HG03097 (cell line): ENCODE results near the gene APC2.

ENCODE experiments used
- ATAC-seq: cut with Tn5 transposase; IDR thresholded peaks from one replicate; pipeline ENCODE4 v1.9.1; 2021; ENCODE audit not compliant: unreplicated experiment, low FRiP score

The APC2 gene, protein sequence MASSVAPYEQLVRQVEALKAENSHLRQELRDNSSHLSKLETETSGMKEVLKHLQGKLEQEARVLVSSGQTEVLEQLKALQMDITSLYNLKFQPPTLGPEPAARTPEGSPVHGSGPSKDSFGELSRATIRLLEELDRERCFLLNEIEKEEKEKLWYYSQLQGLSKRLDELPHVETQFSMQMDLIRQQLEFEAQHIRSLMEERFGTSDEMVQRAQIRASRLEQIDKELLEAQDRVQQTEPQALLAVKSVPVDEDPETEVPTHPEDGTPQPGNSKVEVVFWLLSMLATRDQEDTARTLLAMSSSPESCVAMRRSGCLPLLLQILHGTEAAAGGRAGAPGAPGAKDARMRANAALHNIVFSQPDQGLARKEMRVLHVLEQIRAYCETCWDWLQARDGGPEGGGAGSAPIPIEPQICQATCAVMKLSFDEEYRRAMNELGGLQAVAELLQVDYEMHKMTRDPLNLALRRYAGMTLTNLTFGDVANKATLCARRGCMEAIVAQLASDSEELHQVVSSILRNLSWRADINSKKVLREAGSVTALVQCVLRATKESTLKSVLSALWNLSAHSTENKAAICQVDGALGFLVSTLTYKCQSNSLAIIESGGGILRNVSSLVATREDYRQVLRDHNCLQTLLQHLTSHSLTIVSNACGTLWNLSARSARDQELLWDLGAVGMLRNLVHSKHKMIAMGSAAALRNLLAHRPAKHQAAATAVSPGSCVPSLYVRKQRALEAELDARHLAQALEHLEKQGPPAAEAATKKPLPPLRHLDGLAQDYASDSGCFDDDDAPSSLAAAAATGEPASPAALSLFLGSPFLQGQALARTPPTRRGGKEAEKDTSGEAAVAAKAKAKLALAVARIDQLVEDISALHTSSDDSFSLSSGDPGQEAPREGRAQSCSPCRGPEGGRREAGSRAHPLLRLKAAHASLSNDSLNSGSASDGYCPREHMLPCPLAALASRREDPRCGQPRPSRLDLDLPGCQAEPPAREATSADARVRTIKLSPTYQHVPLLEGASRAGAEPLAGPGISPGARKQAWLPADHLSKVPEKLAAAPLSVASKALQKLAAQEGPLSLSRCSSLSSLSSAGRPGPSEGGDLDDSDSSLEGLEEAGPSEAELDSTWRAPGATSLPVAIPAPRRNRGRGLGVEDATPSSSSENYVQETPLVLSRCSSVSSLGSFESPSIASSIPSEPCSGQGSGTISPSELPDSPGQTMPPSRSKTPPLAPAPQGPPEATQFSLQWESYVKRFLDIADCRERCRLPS (N-terminal part only)

DNA sequence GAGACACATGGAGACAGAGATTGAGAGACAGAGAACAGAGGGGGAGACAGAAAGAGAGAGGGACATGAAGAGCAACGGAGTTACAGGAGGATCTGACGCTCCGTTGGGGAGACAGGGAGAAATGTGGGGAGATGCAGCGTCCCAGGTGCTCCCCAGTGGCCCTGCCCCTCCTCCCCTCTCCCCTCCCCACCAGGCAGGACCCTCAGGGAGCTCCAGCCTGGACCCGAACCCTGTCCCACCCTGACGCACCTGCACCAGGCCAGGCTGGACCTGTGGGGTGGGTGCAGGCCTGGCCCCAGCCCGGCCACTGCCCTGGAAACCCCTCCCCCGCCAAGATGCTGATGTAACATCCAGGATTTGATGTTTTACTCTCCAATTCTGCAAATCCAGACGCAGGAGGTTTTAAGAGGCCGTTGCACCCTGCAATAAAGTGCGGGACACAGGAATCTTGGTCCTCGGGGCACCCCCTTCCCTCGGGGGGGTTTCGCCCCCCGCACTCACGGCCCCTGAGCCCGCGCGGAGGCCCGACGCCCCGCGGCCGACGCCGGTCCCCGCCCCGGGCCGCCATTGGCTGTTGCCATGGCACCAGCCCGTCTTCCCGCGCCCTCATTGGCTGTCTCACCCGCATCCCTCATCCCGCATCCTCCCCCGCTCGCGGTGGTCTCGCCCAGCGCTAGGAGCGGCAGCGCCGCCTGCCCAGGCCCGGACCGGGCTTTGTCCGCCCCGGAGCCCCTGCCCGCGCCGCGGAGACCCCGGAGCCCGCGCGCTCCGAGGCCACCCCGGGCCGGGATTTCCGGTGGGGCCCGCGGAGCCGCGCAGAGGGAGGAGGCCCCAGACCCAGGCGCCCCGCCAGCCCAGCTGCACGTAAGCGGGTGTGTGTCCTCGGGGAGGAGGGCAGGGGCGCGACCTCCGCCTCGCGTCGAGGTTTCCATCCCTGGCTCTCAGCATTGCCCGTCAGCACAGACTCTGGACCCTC lies at the start of gene APC2:
TSS of gene APC2 (plus strand) at position 655 of the 976 bp plus-strand sequence. CDS start 2,881 bp downstream, outside the sequence.
- ATAC-seq: no peak

DNA sequence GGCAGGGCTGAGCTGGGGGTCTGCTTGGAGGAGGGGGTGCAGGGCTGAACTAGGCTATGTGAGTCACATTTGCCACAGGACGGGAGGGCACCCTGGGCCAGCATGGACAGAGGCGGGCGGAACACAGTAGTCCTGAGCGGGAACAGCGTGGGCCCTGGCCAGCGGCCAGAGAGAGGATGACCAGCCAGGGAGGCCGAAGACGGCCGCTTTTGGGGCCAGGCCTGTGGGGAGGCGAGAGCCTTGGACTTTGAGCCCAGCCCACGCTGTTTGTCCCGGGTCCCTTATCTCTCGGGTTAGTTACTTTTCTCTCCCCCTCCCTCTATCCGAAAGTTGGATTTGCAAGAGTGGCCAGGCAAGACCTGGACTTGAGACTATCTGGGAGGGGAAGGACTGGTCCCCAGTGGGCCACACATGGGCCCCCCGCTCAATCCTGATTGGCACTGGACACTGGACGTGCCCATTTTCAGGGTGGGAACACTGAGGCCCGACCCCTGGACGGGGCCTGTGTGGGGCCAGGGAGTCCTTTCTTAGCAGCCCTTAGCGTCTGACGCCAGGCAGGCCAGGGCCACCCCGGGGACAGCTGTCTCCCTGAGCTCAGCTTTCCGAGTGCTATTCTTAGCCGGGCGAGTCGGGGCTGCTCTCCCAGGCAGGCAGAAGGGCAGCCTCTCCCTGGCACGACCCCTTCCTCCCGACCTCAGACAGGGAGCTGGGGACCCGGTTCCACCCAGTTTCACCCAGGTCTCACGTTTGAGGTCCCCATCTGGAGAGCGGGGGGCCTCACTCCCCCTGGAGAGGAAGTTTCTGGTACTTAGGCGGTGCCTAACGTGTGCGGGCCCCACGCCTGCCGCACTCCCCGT lies 49.4 kb upstream of the APC2 start:
- no peak for ATAC-seq

DNA sequence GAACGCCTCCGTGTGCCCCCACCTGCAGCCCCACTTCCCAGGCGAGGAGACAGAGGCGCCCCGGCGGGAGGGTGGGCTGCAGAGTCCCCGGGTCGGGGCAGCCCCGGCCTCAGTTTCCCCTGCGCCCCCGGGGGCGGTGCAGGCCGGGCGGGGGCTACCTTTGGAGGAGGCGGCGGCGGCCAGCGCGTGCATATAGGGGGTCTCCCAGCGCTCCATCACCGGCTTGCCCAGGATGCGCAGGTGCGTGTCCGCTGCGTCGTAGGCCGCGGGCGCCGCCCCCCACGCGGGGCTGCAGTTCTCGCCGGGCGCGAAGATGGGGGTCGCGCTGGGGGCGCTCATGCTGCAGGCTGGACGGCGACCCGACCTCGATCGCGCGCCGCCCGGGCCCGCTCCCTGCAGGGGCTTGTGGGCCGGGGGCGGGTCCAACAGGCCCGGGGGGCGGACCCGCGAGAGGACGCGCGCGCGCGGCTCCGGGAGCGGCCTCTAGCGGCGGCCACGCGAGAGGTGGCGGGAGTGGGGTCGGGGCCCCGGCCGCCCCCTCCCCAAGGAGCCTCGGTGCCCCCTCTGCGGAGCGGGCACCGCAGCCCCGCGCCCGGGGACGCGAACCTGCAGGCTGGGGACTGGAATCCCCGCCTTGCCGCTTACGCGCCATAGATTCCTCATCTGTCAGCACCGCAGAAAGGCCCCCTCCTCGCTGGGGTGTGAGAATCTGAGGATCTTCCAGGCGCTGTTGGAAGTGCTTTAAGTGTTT lies 48.6 kb upstream of the APC2 start, which contains the start of gene GAMT:
TSS of gene GAMT (minus strand) at position 405 of the 751 bp plus-strand sequence. CDS start at position 339, 66 bp downstream.
- no peak for ATAC-seq

DNA sequence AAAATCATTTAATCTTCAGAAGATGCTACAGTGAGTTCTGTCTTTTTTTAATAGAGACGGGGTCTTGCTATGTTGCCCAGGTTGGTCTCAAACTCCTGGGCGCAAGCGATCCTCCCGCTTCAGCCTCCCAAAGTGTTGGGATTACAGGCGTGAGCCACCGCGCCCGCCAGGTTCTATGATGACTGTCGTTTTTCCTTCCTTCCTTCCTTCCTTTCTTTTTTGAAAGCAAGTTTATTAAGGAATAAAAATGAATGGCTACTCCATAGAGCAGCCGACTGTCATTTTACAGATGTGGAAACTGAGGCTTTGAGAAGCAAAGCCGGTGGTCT lies 48.1 kb upstream of the APC2 start:
- no peak for ATAC-seq

DNA sequence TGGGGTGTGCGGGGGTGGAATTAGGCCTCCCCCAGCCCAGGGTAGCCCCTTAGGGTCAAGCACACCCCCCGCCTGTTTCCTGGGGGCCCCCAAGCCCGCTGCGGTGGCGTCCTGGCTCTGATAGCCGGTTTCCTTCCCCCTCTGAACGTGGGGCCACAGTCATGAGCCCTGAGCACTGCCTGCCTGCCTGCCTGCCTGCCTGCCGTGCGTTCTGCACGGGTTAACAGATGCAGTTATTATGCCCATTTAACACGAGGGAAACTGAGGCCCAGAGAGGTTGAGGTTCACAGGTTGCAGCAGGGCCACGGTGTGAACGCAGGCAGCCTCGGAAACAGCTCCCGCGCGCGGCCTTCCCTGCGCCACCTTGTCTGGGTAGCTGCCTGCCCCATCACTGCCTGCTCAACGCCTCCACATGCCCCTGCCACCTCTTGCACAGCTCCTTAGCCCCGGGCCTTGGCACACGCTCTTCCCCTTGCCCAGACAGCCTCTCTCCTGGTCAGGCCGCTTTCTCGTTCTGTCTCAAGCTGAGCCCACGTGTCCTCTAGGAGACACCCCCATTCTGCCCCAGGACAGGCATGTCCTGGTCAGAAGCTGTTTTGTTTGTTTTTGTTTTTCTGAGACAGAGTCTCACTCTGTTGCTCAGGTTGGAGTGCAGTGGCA lies 47.4 kb upstream of the APC2 start:
- no peak for ATAC-seq

DNA sequence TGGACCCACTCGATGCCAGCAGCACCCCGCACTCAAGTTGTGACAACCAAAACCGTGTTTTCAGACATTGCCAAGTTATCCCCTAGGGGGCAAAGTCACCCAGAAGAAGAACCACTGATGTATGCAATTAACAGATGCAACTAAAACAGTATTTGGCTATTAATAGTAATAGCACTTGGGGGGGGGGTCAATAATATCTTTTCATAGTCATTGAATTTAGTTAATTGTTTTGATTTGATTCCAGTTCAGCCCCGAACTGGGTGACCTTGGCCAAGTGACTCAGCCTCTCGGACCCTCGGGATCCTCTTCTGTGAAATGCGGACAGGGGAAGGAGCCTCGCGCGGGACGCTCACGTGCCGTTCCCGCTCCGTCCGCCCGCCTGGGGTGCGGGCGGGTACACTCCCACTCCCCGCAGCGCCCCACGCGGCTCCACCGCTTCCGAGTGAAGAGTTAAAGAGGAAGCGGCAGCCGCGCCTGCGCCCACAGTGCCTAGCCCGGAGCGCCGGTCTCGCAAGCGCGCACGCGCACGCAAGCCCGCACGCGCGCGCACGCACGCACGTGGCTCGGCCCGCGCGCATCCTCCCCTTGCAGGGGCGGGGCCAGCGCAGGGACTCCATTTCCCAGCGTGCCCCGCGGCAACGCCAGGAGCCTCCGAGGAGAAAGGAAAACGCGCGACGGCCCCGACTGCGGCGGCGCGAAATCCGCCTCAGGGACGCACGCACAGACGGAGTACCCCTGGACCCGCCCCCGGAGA lies 43.0 kb upstream of the APC2 start:
- ATAC-seq: peak; percentile 71

DNA sequence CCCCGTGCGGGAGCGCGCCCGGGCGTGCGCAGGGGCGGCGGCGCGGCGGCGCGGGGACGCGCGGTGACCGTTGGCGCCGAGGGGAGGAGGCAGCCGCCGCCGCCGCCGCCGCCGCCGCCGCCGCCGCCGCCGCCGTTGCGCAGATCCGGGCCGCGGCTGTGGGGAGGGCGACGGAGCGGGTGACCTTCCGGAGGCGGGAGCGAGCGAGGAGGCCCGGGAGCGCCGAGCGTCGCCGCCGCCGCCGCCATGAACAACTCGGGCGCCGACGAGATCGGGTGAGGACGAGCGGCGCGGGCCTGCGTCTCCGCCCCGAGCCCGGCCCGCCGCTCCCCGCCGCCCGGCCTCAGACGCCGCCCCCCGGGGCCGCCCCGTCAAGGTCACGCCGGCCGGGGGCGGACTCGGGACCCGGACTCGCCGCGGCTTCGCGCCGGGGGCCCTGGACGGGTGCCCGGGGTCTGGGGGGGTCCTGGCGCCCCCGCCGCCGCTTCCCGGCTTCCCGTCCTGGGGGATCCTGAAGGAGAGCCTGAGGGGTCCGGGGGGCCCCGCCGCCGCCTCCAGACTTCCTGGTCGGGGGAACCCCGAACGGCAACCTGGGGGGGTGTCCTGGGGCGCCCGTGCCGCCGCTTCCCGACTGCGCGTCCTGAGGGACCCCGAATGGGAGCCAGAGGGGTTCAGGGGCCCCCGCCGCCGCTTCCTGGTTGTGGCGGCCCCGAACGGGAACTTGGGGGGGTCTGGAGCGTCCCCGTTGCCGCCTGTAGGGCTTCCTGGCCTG lies 42.2 kb upstream of the APC2 start, which contains the start of gene DAZAP1:
TSS of gene DAZAP1 (plus strand) at position 59 of the 772 bp plus-strand sequence. CDS start at position 247, 188 bp downstream.
- peak; percentile 22 for ATAC-seq

DNA sequence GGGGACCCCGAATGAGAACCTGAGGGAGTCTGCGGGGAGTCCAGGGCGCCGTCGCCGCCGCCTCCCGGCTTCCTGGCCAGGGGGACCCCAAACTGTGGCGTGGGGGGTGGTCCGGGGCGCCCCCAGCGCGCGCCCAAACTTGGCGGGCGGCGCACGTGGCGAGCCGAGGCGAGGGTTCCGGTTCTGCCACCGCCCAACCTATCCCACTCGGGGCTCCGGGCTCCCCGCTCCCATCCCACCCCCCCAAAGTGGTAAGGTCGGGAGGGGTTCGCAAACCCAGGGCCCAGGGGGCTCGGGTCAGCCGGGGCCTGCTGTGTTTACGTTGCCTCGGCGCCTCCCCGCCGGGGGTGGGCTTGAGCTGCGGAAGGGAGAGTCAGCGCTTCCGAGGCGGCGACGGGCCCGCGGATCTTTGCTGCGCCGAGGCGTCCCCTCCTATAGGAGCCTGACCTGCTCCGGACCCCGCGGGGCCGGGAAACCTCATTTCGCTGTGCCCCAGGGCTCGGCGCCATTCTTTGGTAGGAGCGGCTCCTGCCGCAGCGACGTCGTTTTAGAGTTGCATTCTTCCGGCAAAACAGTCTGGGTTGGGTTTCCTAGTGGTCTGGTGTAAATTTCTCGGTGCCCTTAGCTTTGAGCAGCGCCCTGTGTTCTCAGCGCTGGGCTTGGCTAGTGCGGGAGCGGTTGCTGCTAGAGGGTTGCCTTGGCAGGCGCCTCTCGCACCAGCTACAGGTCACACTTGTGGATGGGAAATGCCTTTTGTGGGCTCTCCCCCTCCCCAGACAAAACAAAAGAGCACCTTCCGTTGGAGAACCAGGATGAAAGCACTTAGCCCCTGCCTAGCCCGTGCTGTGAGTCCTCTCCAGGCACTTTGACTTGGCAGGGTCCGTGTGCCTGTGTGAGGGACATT lies 41.4 kb upstream of the APC2 start:
- no peak for ATAC-seq

DNA sequence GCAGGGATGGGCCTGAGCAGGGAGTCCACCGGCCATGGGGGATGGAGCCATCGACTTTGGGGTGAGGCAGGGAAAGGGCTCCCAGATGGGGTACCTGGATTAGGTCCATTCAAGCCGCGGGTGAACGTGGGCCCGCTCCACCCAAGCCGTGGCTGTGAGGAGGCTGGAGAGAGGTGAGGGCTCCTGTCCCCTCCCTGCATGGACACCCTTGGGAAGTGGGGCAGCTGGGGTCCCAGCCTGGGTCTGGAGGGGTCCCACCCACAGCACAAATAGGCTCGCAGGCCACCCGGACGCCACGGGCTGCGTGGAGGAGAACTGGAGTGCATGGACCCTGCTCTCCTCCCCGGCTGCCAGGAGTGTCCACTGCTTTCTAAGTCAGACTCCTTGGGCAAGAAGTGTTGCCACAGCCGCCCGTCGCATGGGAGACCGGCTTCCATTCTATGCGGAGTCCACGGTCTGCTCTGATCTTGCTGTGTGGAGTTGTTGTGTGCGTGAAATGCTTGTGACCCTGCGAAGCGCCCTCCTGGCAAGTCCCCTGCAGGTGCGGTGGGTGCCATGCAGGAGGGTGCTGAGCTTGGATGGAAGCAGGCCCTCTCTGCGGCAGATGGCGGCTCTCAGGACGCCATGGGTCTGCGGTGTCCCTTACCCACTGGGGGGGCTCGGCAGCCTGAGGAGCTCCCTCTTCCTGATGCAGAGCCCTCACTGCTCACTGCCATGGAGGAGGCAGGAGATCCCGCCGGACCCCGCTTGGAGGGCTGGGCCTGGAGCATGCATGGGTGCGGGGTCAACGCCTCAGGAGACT lies 40.5 kb upstream of the APC2 start:
- no peak for ATAC-seq

DNA sequence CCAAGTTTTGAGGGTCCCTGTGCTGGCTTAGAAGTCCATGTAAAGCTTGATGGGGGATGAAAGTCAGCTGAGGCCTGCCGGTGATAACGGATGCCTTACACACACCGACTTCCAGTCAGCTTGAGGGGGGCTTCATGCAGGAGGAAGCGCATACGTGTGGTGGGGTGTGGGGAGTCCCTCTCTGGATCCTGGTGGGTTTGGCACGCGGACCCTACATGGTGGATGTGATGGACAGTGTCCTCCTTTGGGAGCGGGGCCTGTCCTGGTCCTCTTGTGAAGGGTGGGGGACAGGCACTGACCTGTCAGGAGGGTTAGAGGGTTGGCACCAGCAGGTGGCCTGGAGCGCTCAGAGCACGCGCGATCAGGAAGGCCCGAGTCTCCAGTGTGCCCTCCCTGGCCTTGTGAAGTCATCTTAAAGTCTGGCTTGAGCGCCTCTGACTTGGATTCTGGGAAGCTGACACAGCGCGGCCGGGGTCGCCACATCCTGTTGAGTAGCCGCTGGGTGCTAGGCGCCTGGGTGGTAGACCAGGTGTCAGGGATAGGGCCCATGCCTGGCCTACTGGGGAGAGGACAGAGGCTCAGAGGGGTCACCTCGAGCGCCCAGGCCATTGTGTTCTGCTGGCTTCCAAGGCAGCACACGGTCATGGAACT lies 39.7 kb upstream of the APC2 start:
- no peak for ATAC-seq

DNA sequence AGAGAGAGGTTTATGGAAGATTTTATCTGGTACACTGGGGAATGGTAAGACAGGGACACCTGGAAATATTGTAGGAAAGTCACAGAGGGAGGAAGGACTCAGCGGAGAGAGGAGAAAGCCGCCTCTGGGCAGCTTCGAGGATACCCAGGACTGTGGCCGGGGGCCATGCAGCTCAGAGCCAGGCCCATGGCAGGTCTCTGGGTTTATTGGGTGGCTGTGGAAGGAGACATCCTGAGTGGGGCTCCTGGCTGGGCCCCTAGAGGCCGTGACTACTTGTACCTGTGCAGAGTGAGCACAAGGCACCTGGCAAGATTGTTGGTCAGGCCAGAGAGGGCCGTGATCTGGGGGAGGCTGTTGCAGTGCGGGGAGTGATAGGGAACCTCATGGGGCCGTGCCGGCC lies 39.1 kb upstream of the APC2 start:
- ATAC-seq: no peak

DNA sequence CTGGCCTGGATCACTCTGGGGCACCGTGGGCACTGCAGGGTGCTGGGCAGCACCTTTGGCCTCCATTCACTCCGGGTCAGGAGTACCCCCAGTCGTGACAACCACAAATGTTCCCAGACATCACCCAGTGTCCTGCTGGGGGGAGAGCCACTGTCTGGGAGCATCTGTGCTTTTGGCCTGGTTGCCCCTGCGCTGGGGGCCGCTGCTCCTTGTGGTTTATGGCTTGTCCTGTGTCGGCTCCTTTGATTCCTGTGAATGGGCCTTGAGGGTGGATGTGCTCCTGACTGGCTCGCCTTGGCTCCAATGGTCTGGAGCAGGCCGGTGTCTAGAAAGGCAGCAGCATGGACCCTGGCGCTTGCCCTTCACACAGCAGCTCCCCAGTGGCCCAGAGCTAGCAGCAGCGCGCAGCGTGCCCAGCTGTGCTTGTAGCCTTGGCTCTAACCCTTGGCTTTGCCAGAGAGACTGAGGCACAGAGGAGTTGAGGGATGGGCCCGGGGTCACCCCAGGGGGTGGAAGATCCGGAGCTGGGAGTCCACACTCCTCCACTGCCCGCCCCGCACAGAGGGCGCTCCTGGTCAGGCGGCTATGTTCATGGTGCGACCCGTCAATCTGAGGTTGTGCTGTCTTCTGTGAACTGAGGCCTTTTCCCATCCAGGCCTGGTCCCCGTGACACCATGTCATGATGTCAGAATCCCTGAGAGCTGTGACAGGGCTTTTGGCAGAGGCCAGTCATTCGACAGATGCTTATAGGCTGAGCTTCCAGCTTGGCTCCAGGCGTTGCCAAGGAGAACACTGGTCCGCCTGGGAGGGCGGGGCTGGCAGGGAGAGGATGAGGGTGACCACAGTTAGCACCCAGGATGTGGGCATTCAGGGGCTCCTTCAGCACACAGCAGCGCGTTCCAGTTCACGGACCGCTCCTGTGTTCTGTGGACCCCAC lies 38.4 kb upstream of the APC2 start:
- no peak for ATAC-seq
